Subcutaneous abdominal adipose tissue (tissue), 5 donors: Measurements from ENCODE around the gene FAM216A.
"Not testable (repeated sequence)": the region's sequence is repeated elsewhere in the genome, so short reads cannot be mapped to it uniquely, and the experiment has no call there.

Experiments used
- H3K27ac ChIP-seq: one replicate; pipeline ENCODE4 v1.7.0; 2013; ENCODE audit warnings: low read depth, mild to moderate bottlenecking, inconsistent platforms, low read length, moderate library complexity
- H3K27me3 ChIP-seq, 5 donors: one replicate each; pipeline ENCODE4 v1.7.0; 2013; ENCODE audit warnings: low read length in 5 of 5, inconsistent platforms in 1 of 5; ENCODE audit not compliant: control insufficient read depth in 5 of 5, insufficient read depth in 4 of 5
- H3K36me3 ChIP-seq, 5 donors: one replicate each; pipeline ENCODE4 v1.7.0; 2013; ENCODE audit warnings: low read length in 5 of 5; ENCODE audit not compliant: control insufficient read depth in 5 of 5, insufficient read depth in 5 of 5
- H3K4me1 ChIP-seq, 5 donors: one replicate each; pipeline ENCODE4 v1.7.0; 2013; ENCODE audit warnings: low read length in 5 of 5, mild to moderate bottlenecking in 3 of 5, moderate library complexity in 1 of 5; ENCODE audit not compliant: control insufficient read depth in 5 of 5, insufficient read depth in 5 of 5
- H3K4me3 ChIP-seq, 5 donors: one replicate each; pipeline ENCODE4 v1.7.0; 2013; ENCODE audit warnings: low read length in 5 of 5, low read depth in 1 of 5
- H3K9ac ChIP-seq, 5 donors: one replicate each; pipeline ENCODE4 v1.7.0; 2013; ENCODE audit warnings: low read length in 5 of 5, mild to moderate bottlenecking in 4 of 5, moderate library complexity in 3 of 5
- H3K9me3 ChIP-seq, 5 donors: one replicate each; pipeline ENCODE4 v1.7.0; 2013; ENCODE audit warnings: low read length in 5 of 5; ENCODE audit not compliant: control insufficient read depth in 5 of 5
- donor health status: healthy.
- donor health status: healthy.
- donor health status: healthy.
- donor health status: healthy.
- donor health status: healthy.

Gene FAM216A

DNA sequence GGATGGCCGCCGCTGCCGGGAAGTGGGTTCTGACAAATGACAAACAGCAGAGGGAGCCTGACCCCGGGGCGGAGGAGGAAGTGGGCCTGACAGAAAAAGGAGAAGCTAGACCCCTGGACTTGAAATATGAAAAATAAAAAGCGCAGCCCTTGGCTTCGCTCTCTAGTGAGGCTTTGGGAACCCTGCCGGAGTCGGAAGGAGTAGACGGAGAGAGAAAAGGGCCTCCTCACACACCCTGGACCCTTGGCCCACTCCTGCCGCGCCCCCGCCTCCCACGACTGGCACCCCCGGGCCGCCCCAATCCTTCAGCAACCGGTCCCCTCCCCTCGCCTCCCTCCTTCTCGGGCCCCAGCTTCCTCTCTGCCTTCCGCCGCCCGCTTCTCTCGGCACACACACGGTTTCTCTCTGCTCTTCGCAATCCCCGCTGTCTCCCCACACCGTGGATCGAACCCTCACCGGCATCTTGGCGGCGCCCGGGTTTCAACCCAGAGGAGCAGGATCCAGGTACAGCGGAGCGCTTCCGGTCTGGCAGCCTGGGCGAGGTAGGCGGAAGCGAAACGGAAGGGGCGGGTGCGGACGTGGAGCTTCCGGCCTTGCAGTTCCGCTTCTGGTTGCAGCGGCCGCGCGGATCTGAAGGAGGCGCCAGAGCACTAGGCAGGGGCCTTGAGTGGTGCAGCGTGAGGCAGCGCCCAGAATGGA lies 18.7 kb upstream of the FAM216A start, which contains the start of gene ARPC3:
Gene ARPC3, minus strand, starts transcription at position 539 of the 699 bp plus-strand sequence. Its CDS starts 77 bp downstream, at position 462.
- Histone ChIP-seq H3K9ac (peak within 1 kb of the TSS; percentile 84 to 98 (median 98)), H3K4me3 (peak within 1 kb of the TSS; percentile 73 to 95 (median 88)), H3K27me3 (no peaks in the 10 kb centered on the region), H3K9me3 (no peaks in the 10 kb centered on the region), H3K27ac (peak within 1 kb of the TSS; percentile 95), H3K36me3 (peaks cover 6 to 20% (median 15%) of the 10 kb centered on the region in 5 donors), H3K4me1 (peaks cover 0 to 37% (median 24%) of the 10 kb centered on the region in 5 donors)

DNA sequence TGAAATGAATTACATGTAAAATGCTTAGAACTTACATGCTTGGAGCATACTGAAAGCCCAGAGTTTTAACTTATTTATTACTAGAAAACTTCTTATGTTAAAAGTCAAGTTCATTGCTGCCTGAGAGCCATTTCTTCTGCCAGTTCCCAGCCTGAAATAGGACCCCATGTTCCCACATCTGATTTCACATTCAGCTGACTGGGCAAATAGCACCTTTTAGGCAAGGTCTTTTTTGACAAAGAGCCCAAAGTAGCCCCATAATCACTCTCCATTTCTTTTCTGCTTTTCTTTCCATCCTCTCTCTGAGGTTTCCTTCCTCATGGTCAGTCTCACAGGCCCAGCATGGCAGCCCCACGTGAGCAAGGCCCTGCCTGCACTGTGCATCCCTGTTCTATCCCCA lies 17.4 kb upstream of the FAM216A start:
- H3K9ac ChIP-seq, result peak overlapping the region in 2 of 5 donors; percentile 39 to 44
- H3K4me1 ChIP-seq, result peaks cover 0 to 37% (median 25%) of the 10 kb centered on the region in 5 donors
- no peaks in the 10 kb centered on the region for H3K9me3 ChIP-seq
- peak overlapping the region in 1 of 5 donors; percentile 95 for H3K4me3 ChIP-seq
- peaks cover 3 to 15% (median 9%) of the 10 kb centered on the region in 5 donors for H3K36me3 ChIP-seq
- H3K27me3 ChIP-seq, result no peaks in the 10 kb centered on the region
- no peak overlapping the region for H3K27ac ChIP-seq

DNA sequence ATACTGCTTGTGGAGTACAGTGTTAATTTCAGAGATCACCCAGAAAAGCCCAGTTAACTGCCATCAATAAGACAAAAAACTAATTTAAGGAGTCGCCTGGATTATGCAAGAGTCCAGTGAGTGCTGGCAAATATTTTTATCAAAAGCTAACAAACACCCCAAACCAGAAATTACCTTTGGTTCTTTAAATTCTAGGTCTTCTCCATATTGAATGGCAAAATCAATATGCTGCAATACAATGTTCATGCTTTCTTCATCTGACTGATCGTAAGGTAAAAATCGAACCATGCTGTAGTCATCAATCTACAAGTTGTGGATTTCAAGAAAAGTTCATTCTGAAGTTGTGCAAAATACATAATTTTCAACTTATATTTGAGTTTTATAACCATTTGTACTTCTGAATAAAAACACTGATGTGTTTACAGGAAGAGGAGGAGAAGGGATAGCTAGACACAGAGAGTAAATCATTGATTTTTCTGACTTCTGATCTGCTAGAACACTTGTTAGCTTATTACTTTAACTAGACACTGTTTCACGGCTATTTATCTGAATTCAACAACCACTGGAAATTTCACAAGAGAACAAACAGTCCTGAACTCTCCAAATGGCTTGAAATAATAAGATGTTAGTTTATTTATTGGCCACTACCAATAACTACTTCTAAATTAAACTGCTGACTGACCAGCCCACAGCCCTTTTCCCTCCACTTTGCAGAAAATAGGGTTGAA lies 14.9 kb upstream of the FAM216A start:
- H3K9ac ChIP-seq, result no peak overlapping the region
- peaks cover 0 to 26% (median 19%) of the 10 kb centered on the region in 5 donors for H3K4me1 ChIP-seq
- no peaks in the 10 kb centered on the region for H3K9me3 ChIP-seq
- no peaks in the 10 kb centered on the region for H3K27me3 ChIP-seq
- H3K36me3 ChIP-seq, result peaks cover 2 to 21% (median 10%) of the 10 kb centered on the region in 5 donors
- no peak overlapping the region for H3K27ac ChIP-seq
- H3K4me3 ChIP-seq, result no peak overlapping the region

DNA sequence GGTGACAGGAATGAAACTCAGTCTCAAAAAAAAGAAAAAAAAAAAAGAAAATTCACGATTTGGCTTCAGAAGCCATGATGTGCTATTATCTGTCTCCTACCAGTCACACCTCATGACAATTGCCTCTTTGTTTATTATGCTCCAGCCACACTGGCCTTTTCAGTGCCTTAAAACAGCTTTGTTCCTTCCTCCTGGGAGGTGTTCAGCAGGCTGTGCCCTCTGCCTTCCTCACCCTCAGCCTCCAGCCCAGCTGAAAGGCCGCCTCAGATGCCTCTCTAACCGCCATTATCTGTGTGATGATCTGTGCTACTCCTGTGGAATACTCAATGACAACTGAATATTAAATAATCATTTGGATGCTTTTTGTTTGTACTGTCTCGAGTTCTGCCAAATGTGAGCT lies 9.9 kb upstream of the FAM216A start:
- H3K36me3 ChIP-seq, result peaks cover 3 to 43% (median 21%) of the 10 kb centered on the region in 5 donors
- no peak overlapping the region for H3K9ac ChIP-seq
- no peak overlapping the region for H3K27ac ChIP-seq

DNA sequence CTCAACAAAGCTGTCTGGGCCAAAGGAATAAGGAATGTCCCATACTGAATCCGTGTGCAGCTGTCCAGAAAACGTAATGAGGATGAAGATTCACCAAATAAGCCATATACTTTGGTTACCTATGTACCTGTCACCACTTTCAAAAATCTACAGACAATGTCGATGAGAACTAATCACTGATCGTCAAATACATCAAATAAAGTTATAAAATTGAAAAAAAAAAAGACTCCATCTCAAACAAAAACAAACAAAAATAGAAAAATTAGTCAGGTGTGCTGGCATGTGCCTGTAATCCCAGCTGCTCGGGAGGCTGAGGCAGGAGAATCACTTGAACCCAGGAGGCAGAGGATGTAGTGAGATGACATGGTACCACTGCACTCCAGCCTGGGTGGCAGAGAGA lies 7.5 kb upstream of the FAM216A start:
- H3K4me3 ChIP-seq, H3K9me3 ChIP-seq, H3K27me3 ChIP-seq, H3K4me1 ChIP-seq, H3K9ac ChIP-seq, H3K27ac ChIP-seq: not testable (repeated sequence)
- peaks cover 2 to 53% (median 28%) of the 10 kb centered on the region in 5 donors for H3K36me3 ChIP-seq

More for the DNA sequence above, 9.9 kb upstream of the FAM216A start:
- Histone ChIP-seq H3K27me3 (no peaks in the 10 kb centered on the region), H3K4me3 (no peak overlapping the region), H3K9me3 (no peaks in the 10 kb centered on the region), H3K4me1 (peaks cover 0 to 11% (median 5%) of the 10 kb centered on the region in 5 donors)

DNA sequence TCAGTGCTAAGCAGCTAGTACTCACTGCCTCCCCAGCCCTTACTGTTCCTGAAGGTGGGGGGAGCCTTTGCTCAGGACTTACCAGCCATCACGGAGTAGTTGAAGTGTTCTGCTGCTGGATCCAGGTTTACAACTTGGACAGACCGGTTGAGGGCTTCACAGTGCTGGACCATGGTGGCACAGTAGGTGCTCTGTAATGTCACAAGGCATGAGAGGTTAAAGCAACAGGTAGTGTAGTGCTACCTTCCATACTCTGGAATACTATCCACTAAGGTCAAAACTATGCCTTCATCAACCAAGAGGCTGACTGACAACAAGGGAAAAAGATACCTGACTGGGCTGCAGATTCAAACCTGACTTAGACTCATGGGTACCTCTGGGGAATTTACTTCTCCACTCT lies 3.6 kb upstream of the FAM216A start:
- H3K4me1 ChIP-seq, result peaks cover 10 to 37% (median 33%) of the 10 kb centered on the region in 5 donors
- H3K27ac ChIP-seq, result no peak overlapping the region
- H3K36me3 ChIP-seq, result peaks cover 2 to 42% (median 19%) of the 10 kb centered on the region in 5 donors

DNA sequence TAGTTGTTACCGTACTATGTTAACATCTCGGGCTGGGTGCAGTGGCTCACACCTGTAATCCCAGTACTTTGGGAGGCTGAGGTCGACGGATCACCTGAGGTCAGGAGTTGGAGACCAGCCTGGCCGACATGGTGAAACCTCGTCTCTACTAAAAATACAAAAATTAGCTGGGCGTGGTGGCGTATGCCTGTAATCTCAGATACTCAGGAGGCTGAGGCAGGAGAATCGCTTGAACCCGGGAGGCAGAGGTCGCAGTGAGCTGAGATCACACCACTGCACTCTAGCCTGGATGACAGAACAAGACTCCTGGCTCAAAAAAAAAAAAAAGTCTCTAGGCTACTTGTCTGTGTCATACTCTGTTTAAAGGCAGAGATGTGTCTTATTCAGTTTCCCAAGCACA lies 2.9 kb upstream of the FAM216A start:
- not testable (repeated sequence) for H3K27me3 ChIP-seq, H3K27ac ChIP-seq, H3K9me3 ChIP-seq, H3K4me3 ChIP-seq
- Histone ChIP-seq H3K9ac (peak overlapping the region in 1 of 5 donors; percentile 15), H3K4me1 (peaks cover 10 to 37% (median 33%) of the 10 kb centered on the region in 5 donors), H3K36me3 (peaks cover 2 to 36% (median 16%) of the 10 kb centered on the region in 5 donors)

More for the DNA sequence above, 3.6 kb upstream of the FAM216A start:
- no peak overlapping the region for H3K9ac ChIP-seq
- H3K4me3 ChIP-seq, result no peak overlapping the region
- H3K9me3 ChIP-seq, result no peaks in the 10 kb centered on the region
- H3K27me3 ChIP-seq, result peaks cover 0 to 3% (median 0%) of the 10 kb centered on the region in 5 donors

DNA sequence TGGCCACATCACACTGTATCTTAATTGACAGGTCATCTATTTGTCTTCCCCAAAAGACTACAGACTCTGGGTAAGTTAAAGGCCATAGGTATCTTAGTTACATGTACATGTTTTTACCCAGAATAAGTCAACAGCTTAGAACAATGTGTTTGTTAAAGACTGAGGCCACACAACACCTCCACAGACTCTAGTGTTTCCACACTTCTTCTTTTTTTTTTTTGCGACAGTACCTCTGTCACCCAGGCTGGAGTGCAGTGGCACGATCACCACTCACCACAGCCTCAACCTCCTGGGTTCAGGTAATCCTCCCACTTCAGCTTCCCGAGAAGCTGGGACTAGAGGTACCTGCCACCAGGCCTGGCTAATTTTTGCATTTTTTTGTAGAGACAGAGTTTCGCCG lies 1.9 kb upstream of the FAM216A start:
- H3K9me3 ChIP-seq, result no peaks in the 10 kb centered on the region
- peaks cover 2 to 26% (median 11%) of the 10 kb centered on the region in 5 donors for H3K36me3 ChIP-seq
- peak overlapping the region in 3 of 5 donors; percentile 89 to 98 (median 92) for H3K9ac ChIP-seq
- peak overlapping the region in 3 of 5 donors; percentile 93 to 97 (median 94) for H3K4me3 ChIP-seq
- H3K4me1 ChIP-seq, result peaks cover 10 to 37% (median 33%) of the 10 kb centered on the region in 5 donors
- H3K27ac ChIP-seq, result no peak overlapping the region
- H3K27me3 ChIP-seq, result peaks cover 0 to 3% (median 0%) of the 10 kb centered on the region in 5 donors

DNA sequence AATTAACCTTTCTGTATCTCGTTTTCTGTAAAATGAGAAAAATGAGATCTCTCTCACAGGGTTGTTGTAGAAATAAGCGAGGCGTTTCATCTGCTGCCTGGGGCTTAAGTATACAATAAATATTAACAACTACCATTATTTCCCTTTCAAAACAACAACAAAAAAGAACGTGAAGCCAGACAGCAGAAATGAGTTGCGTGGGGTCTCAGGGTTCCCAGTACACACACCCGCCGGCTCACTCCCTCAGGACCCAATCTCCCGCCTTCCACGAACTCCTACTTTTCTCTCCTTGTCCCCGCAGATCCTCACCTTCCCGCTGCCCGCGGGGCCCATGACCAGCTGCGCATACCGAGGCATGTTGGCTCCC lies 815 bp upstream of the FAM216A start:
- peak overlapping the region; percentile 83 to 97 (median 93) for H3K4me3 ChIP-seq
- peaks cover 2 to 21% (median 11%) of the 10 kb centered on the region in 5 donors for H3K36me3 ChIP-seq
- H3K27ac ChIP-seq, result peak overlapping the region; percentile 72
- peaks cover 10 to 37% (median 33%) of the 10 kb centered on the region in 5 donors for H3K4me1 ChIP-seq
- H3K9me3 ChIP-seq, result no peaks in the 10 kb centered on the region
- H3K27me3 ChIP-seq, result peaks cover 0 to 3% (median 0%) of the 10 kb centered on the region in 5 donors
- peak overlapping the region; percentile 39 to 98 (median 91) for H3K9ac ChIP-seq

DNA sequence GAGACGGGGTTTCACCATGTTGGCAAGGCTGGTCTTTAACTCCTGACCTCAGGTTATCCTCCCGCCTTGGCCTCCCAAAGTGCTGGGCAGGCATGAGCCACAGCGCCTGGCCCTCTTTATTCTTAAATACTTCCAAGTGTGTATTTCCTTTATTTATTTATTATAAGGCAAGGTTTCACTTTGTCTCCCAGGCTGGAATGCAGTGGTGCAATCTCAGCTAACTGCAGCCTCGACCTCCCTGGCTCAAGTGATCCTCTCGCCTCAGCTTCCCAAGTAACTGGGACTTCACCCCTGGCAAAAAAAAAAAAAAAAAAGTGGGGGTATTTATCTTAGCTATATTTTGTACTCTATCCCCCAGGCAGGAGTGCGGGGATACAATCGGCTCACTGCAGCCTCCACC lies 6.8 kb downstream of the FAM216A start:
- no peak overlapping the region for H3K4me3 ChIP-seq
- H3K4me1 ChIP-seq, result no peaks in the 10 kb centered on the region
- H3K36me3 ChIP-seq, result no peaks in the 10 kb centered on the region
- no peaks in the 10 kb centered on the region for H3K9me3 ChIP-seq
- H3K9ac ChIP-seq, result no peak overlapping the region
- no peaks in the 10 kb centered on the region for H3K27me3 ChIP-seq
- H3K27ac ChIP-seq, result no peak overlapping the region
